Ramos (cell line): ENCODE results near the gene GLYATL1.

Experiments
- in situ Hi-C: fragments of 300-500 bp; cut with MboI; formaldehyde crosslinking; loops from one replicate; pipeline ENCODE4 v1.14.3; 2022; ENCODE audit warnings: low sequenced_read_pairs; ENCODE audit not compliant: unreplicated experiment

Gene GLYATL1

DNA sequence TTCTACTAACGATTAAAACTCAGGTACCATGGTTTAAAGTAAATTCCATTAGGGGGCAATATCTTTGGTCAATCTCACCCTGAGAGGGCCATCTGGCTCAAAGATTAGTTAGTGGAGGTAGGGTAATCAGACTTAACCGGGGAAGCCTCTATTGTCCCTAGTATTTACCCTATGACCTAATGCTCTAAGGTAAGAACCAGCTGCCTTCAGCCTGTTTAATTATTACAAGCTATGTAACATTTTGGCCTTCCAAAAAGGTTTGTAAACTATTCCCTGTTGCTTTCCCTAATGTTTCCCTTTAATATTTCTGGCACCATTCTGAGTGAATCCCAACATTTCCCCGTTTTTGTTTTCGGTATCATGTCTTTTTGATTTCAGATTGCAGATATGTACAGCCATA, 15.1 kb upstream of the GLYATL1 start:
- in situ Hi-C loops: no loop called here

GRCh38 chr11:58926251-58926650, 13.0 kb upstream of the GLYATL1 start:
- in situ Hi-C loops: no loop called here

DNA sequence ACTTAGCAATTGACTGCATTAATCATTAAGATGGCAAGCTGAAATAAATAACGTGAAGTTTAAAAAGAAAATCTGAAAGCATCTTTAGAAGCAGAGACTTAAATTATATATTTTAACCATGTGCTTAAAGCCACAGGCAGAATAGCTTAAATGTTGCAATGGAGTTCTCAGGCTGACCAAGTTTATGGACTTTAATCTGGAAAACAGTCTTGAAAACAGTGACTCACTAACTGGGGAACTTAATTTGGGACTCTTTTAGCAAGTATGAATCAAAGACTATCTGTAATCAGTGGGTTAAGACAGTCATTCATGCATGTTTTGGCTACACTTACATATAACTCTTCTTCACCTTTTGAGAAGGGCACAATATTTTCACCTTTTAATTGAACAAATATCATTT, 12.6 kb upstream of the GLYATL1 start:
- in situ Hi-C loops: no loop called here

DNA sequence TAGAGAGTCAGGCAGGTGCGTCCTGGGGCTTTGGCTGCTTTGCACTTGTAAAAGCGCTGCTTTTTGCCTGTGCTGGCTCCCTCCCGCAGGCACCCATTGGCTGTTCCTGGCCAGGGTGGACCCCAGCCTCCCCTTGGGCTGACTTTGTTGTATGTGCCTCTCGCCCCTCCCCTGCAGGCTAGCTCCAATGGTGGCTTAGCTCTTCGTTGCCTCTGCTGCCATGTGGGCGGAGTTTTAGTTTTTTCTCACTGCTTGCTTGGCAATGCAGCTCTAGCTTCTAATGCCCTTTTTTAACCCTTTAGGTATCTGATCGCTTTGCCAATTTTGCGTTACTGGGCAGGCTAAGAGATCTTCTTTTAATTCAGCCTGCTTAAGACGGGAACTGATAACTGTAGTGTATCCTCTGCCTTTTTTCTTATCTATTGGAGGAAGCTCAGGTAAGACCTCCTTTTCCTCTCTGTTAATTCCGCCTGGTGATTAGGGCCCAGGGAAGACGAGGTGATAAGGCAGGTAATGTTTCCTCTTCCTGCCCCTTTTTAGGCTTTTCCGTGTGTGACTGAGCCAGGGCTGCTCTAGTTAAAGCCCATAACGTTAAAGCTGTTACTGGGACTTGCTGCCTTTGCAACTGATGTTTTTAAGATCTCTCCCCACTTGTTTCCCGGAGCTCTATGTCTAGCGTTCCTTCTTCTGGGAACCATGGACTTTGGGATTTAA, 11.7 kb upstream of the GLYATL1 start:
- in situ Hi-C loops: no loop called here

- in situ Hi-C loops: no loop called here
Observed at GRCh38 chr11:58928107-58928499, 11.2 kb upstream of the GLYATL1 start.

GRCh38 chr11:58928691-58929090, 10.6 kb upstream of the GLYATL1 start:
- in situ Hi-C loops: no loop called here

DNA sequence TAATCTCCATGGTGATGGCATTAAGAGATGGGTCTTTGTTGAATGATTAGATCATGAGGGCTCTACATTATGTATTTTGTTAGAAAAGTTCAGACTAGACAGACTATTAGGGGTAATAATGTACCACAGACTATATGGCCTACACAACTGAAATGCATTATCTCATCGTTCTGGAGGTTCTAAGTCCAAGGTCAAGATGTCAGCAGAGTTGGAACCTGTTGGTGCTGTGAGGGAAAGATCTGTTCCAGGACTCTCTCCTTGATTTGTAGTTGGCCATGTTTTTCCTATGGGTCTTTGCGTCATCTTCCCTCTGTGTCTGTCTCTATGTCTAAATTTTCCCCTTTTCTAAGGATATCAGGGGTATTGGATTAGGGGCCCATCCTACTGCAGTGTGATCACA, 8.4 kb upstream of the GLYATL1 start:
- in situ Hi-C loops: no loop called here

GRCh38 chr11:58933661-58934060, 5.6 kb upstream of the GLYATL1 start:
- in situ Hi-C loops: no loop called here

DNA sequence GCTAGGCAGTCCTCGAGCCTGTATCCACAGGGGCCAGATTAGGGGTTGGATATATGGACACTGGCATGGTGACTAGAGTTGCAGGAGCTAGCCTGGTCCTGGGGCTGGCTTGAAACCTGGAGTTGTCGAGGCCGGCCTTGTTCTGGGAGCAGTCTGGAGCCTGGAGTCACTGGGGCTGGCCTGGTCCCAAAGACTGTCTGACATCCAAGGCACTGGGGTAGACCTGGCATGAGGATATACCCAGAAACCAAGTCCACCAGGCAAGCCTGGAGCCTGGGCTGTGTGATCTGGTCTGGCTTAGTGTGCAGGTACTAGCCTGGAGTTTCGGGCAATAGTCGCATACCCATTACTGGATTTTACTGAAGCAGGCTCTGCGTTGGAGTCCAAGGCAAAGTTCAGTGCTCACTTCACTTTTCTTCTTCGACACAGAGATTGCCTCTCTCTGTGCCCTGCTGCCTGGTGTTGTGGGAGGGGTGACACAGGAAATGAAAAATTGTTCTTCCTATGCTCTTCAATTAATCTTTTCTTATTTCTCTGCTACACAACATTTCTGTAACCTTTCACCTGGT, 4.3 kb upstream of the GLYATL1 start:
- in situ Hi-C loops: no loop called here

- in situ Hi-C loops: no loop called here
Observed at GRCh38 chr11:58938398-58938797, 890 bp upstream of the GLYATL1 start.

DNA sequence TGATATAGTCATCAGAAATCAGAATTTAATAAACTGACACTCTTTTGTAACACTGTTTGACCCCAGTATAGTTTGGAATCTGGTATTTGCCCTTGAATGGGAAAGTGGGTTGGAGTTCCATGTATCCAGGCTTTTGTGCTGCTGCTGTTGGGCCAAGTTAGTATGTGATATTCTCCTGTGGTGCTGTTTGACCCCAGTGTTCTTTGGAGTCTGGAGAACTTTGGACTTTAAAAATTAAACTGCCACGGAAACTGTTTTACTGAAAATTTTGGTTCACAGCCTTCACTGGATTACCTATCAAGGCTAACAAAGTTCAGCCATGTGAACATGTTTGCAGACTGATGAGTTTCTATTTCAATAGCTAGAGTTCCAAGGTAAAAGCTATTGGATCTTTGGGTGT, 740 bp downstream of the GLYATL1 start:
- in situ Hi-C loops: no loop called here

DNA sequence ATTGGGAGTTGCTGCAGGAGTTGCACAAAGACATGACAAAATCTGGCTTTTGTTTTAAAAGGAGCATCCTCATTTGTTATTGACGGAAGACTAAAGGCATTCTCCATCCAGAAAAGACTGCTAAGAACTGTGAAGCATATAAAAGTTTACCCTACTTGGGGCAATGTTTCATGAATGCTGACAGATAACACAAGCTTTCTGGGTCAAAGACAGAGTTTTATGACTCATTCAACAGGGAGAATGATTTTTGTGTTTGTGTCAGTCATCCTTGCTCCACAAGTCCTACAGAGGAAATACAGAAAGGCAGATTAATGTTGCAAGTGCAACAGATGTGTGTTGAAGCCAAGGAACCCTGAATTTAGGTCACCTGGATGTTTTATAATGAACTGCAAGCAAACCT, 2.5 kb downstream of the GLYATL1 start:
- in situ Hi-C loops: no loop called here

GRCh38 chr11:58945663-58946062, 6.4 kb downstream of the GLYATL1 start:
- in situ Hi-C loops: no loop called here

- in situ Hi-C loops: no loop called here
Observed at GRCh38 chr11:58949184-58949583, 9.9 kb downstream of the GLYATL1 start.

GRCh38 chr11:58957922-58958321, 18.6 kb downstream of the GLYATL1 start:
- in situ Hi-C loops: no loop called here

GRCh38 chr11:58958500-58958899, 19.2 kb downstream of the GLYATL1 start:
- in situ Hi-C loops: no loop called here

- in situ Hi-C loops: no loop called here
Observed at GRCh38 chr11:58963551-58964104, 24.3 kb downstream of the GLYATL1 start.

GRCh38 chr11:58965246-58965985, 26.1 kb downstream of the GLYATL1 start:
- in situ Hi-C loops: no loop called here

DNA sequence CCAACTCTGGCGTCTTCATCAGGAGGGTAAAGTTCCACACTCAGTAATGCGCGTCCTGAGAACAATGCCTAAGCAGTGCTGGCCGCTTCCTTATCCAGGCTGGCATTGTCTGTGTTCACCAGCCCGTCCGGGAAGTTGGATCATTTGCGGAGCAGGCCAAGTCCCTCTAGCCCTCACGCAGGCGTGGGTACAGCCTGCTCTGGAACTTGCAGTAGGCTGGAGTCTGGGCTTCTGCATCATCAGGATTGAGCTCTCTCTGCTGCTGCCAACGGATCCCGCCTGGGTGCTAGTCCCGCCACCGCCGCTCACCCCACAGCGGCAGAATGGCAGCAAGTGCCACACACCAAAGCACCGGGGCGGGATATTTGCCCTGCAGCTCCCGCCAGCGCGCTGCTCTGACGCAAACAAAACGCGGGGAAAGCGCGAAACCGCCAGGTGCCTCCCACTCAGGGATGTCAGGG, 29.0 kb downstream of the GLYATL1 start:
- in situ Hi-C loops: no loop called here

- in situ Hi-C loops: no loop called here
Observed at GRCh38 chr11:58977470-58977869, 38.2 kb downstream of the GLYATL1 start.

- in situ Hi-C loops: no loop called here
Observed at GRCh38 chr11:58979222-58979621, 39.9 kb downstream of the GLYATL1 start.
